Brain pericyte (primary cell): ENCODE data around the gene CHST11.
"Not testable (repeated sequence)": the region's sequence is repeated elsewhere in the genome, so short reads cannot be mapped to it uniquely, and the experiment has no call there.

Source experiments
- DNase-seq: peaks from one replicate; pipeline ENCODE4 v3.0.0-alpha.2; 2012; ENCODE audit warnings: low read depth, low spot score

Gene CHST11

DNA sequence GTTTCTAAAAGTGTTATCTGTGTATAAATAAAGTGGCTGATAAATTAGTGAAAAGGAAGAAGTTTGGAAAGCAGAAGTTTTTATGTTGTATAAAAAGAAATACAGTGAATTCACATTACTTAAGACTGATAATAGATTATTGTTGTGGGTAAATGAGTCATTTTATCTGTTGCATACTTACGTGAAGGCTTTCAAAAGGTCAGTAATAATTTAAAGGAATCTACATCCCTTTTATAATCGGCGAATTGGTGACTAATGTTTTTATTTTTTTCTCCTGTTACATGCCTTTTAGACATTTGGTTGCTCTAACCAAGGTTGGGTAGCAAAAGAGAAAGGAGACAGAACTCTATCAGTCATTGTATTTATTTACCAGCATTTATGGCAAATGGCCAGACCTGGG lies 345.5 kb downstream of the CHST11 start:
- DNase-seq, result no peak

DNA sequence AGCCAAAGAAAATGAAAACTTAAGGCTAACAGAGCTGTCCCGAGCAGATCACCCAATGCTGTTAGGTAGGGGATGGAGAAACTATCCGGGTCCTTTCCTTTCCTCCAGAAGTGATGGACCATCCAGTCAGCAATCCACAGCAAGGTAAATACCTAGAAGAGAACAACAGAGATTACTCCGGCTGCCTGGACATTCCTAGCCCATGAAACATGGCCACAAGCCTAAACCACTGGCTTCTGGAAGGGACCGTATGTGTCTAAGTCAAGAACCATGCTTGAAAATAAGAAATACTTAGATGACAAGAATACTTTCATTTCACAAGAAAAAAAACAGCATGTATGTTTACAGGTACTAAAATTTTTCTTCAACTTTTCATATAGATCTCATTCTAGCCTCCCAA lies 348.4 kb downstream of the CHST11 start:
- DNase-seq, result no peak

DNA sequence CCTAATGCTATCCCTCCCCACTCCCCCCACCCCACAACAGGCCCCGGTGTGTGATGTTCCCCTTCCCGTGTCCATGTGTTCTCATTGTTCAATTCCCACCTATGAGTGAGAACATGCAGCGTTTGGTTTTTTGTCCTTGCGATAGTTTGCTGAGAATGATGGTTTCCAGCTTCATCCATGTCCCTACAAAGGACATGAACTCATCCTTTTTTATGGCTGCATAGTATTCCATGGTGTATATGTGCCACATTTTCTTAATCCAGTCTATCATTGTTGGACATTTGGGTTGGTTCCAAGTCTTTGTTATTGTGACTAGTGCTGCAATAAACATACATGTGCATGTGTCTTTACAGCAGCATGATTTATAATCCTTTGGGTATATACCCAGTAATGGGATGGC lies 349.4 kb downstream of the CHST11 start:
- not testable (repeated sequence) for DNase-seq

- no peak for DNase-seq
Measured at GRCh38 chr12:104809251-104809650, 352.5 kb downstream of the CHST11 start.

DNA sequence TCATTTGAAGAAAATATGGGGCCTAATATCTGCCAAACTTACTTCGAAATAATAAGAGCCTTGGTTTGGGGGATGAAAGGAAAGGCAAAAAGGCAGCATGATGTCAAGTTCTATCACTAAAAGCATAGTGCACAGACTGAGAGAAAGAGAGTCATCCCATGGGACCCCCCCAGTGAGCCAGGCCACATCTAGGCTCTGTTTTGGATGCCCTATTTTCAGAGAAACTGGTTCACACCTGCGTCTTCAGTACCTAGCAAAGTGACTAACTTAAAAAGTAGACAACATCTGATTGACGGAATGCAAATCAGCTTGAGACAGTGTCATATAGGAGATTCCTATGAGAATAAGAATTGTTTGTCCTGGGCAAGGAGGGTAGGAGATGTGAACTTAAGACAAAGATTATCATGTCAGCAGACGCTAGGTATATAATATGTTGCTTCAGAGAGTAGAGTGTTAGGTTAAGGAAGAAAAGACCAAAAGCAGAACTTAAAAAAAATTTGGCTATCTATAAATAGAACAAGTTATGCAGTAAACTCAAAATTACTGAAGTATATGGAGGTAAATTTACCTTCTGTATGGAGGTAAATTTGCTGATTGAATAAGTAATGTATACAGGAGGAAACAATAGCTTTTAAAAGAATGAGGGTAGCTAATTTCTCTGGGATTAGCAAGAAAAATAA lies 353.1 kb downstream of the CHST11 start:
- no peak for DNase-seq
